Forelimb muscle (tissue), 1 donor: ENCODE measurements around the gene AOC1. TPM values are rescaled to one million over a fixed set of nuclear protein-coding genes. Genes with fewer than 3 reads are reported as not detected.
"Not testable (repeated sequence)": the region's sequence is repeated elsewhere in the genome, so short reads cannot be mapped to it uniquely, and the experiment has no call there.

ENCODE experiments used
- DNase-seq: peaks from one replicate; pipeline ENCODE4 v3.0.0-alpha.2; 2013; ENCODE audit warnings: low read depth
- polyA plus RNA-seq: library from polyadenylated mRNA; unstranded; fragments of 120-200 nt; gene quantifications from one replicate; pipeline ENCODE4 v1.2.1, GENCODE V29; 2013; ENCODE audit not compliant: insufficient read length

Gene AOC1
- polyA plus RNA-seq, 1 donor, result not detected

DNA sequence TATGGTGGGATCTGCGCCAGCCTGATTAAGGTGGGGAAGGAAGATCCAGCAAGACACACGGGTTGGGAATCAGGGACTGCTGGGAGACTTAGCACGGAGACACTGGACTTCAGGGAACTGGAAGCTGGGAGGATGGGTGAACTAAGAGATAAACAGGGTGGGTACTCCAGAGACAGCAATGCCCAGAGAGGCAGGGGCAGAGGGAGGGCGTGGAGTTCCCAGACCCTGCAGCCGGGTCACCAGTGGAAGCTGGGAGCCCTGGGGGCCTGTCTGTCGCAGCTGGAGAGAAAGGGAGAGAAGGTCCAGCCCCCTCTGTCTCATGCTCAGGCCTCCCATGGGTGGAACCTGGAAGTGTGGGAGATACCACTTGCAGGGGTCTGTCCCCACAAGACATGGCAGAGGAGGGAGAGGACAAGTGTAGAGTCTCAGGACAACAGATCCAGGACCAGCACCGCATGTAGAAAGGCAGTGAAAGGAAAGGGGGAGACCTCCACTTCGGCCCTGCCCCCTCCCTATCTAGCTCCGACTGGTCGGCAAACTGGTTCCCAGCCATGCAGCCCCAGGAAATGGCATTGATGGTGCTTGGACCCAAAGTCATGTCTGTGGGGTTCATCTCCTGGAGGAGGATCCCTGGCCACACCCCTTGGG lies 44.4 kb downstream of the AOC1 start:
- DNase-seq, result no peak

DNA sequence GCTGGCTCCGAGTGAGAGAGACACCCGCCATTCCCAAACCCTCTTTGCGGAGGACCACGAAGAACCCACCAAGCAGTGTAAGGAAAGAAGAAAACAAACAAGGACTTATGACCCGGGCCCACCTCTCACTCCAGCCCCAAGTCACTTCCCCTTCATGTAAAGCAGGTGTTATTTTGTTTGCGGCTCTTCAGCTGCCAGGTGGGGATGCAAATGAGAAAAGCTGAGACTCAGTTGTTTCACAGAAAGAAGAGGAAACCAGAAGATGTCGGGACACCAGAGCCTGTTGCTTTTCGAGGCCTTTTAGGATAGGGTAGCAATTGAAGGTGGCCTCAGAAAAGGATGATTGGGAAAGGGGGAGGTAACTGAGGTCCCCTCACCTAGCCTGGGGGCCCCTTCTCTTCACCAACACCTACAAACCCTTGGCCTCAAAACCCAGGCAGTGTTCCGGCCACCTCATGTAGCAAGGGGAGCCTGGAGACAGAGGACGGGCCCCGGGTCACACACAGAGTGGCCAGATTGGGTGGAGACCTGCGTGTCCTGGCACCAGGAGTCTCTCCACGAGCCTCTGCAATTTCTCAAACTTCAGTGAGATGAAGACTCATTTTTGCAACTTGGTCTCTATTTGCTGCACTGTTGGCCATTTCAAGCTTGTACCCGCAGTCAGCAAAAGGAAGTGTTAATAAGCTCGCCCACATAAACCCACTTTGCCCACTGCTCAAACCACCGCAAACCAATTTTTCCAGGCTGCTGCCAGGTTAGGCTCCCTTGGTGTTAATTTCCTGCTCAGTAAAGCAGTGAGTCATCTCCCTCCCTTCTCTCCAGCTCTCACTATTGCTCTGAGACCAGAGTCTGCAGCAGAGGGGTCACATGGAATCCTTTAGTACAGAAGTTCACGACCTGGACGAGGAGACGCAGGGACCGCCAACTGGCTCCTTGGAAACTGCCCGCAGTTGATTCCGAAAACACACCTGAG lies 45.5 kb downstream of the AOC1 start:
- no peak for DNase-seq

DNA sequence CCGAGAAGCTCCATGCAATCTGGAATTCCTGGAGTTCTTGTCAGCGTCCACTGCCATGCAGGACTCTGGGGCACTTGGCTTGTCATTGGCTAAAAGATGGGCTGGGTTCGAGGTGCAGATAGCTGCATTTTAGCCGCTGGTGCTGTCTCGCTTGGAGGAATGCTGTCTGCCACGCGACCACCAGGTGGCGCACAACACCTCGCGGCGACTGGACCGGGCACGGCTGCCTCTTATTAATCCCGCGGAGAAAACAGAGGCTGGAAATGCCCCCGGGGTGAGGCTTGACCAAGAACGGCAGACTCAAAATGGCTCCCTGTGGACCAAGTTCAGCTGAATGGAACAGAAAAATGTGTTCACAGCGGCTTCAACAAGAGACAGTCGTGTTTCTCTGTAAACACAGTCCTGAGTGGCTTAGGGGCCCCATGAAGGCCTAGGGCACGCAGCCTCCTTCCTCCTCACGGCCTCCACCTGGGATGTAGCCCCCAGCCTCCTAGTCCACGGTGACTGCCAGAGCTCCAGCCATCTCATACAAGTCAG lies 46.2 kb downstream of the AOC1 start:
- no peak for DNase-seq

DNA sequence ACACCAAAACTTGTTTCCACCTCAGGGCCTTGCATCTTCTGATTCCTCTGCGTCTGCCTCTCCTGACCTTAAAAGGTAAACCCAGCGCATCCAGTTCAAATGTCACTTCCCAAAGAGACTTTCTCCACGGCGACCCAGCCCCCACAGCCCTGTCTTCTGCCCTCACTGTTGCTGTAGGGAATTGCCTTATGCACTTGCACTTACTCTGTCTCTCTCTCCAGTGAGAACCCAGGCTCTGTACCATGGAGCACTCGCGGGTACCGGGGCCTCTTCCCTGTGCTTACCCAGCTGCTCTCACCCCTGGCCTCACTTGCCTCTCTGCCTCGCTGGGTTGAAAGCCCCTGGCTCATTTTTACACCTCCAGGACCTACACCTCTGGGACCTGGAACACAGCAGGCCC lies 48.4 kb downstream of the AOC1 start:
- no peak for DNase-seq

DNA sequence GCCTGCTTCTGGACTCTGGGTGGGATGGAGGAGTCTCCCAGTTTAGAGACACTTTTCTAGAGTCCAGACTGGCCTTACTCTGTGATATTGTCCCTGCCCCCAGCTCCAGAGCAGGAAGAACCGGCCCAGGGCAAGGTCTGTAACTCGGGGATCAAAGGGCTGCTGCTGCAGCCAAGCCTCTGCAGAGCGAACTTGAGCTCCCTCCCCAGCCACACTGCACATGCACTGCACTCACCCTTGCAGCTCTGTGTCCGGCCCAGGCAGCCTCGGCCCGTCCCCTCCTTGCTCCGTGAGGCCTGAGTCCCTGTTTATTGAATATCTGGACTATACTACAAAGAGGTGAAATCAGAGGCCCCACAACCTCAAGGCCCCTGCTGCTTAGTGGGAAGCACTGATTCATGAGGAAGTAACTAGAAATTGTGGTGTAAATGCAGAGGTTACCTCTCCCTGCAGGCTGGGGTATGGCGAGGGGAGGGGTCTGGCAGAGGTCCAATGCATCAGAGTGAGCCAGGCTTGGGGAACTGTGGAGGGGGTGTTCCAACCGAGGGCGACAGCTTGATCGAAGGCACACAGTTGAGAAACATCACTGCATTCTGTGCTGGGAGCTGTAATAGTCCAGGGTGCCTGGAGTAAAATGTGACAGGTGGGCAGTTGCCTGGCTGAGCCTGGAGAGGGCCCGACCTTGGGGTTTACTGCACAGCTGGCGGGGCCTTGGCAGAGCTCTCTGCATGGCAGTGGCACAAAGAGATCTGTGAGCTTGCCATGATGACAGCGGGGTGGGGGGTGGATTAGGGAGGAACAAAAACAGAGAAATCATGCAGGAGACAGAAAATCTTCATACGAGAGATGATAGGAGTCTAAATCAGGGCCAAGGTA lies 49.1 kb downstream of the AOC1 start:
- DNase-seq, result no peak

DNA sequence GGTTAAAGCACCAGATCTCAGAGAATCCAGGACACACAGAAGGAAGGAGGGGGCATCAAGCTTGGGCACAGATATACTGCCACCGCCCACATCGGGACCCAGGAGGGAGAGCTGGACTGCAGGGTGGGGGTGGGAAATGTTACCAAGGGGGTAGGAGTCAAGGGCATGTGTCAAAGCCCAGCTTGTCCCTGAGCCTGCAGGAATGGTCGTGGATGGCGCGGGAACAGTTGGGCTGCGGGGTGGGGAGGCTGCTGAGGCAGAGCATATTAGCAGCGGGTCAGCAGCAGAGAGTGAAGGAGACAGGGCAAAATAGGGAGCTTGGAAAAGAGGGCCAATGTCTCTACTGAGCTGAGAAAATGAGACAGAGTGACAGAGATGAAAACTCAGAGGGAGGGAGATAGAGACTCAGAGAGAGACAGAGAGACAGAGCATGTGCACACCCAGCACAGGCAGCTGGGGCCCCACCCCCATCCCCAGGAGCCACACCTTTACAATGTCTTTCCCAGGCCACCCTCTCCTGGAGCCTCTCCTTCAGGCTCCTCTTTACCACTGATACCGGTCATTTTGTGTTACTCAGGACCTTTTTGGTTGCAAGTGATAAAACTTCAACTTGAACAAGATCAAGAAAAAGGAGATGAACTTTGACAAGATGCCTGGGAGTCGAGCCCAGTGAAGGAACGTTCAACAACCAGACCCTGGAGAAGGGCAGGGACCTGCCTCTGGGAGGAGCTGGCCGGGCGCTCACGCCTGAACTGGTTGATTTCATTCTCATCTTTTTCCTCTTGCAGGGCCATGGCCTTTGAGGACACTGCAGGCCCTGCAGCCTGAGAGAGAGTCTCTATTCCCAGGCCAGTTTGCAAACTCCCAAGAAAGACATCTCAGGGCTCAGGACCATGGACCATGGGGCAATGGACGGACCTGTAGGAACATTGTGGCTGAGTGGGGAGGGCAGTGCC lies 50.0 kb downstream of the AOC1 start:
- no peak for DNase-seq

DNA sequence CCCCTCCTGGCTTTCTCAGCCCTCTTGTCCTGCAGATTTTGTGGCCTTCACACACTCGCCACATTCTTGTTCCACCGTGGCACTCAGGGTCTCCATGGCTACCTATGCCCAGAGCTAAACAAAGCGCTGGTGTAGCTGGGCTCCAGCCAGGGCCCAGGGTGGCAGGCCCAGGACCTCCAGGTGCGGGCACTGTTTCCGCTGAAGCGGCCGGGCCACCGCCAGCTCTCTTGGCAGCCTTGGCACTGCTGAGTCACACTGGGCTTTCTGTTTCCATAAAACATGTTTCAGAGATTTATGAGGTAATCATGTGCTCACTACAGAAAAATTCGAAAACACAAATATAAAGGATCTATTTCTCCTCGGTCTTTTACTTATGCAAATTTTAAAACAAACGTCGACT lies 51.3 kb downstream of the AOC1 start:
- DNase-seq, result no peak

DNA sequence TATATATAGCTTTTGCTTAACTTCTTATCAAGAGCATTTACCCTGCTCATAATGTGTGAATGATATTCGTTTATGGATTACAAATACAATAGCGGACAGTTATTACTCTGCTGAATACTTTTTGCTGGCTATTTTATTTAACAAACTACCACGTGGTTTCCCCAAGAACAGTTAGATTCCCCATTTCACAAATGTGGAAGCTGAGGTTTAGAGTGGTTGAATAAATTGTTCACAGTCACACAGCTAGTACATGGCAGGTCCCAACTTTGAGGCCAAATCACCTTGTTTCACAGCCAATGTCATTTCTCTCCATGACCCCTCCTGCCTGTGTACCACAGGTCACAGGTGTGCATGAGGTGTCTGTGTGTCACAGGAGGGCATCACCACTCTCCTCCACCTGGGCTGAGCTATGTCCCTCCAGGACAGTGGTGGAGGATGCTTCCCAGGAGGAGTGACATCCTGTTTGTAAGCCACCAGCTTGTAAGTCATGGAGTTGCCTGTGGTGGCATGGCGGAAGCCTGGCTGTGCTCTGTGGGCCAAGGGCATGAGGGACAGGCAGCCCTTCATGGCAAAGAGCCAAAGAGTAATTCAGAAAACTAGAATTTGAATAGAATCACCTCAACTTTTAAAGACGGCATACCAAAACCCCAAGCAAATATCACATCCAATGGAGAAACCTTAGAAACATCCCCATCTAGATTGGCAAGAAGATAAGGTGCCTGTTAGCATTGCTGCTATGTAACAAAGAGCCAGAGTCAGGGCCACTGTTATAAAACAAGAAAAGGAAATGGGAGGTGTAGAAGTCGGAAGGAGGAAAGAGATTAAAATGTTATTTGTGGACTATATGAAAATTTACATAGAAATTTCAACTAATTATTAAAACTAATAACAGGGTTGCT lies 51.9 kb downstream of the AOC1 start:
- DNase-seq, result no peak

DNA sequence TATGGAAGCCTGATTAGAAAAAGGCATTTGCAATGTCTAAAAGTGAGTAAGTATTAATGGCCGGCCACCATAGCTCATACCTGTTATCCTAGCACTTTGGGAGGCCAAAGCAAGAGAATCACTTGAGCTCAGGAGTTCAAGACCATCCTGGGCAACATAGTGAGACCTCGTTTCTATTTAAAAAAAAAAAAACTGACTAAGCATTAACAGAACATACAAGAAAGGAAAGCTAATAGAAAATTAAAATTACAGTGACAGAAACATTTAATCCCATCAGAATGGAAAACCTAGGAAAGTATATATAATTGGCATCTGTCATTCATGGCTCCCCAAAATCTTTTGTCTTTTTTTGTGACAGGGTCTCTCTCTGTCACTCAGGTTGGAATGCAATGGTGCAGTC lies 55.9 kb downstream of the AOC1 start:
- DNase-seq, result no peak

DNA sequence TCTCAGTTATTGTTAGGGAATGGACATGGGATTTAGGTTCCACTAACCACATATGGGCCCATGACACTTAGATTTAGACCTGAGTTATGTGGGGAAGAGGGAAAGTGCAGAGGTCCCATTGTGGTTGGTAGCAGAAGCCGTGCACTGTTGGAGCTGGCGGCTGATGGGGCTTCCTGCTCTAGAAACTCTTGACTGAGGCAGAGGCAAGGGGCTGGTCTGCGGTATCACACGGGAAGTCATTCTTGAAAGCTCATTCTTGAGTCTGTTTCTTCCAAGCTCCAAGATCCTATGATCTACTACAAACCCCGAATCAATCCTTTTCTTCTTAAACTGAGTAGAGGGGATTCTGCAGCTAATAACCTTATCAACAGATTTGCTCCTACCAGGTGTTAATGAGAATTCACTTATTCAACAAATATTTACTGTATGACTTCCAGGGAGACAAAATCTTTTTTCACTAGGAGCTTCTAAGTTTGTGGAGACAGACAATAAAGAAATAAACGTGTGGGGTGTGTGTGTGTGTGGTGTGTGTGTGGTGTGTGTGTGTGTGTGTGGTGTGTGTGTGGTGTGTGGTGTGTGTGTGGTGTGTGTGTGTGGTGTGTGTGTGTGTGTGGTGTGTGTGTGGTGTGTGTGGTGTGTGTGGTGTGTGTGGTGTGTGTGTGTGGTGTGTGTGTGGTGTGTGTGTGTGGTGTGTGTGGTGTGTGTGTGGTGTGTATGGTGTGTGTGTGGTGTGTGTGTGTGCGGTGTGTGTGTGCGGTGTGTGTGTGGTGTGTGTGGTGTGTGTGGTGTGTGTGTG lies 57.1 kb downstream of the AOC1 start:
- no peak for DNase-seq

DNA sequence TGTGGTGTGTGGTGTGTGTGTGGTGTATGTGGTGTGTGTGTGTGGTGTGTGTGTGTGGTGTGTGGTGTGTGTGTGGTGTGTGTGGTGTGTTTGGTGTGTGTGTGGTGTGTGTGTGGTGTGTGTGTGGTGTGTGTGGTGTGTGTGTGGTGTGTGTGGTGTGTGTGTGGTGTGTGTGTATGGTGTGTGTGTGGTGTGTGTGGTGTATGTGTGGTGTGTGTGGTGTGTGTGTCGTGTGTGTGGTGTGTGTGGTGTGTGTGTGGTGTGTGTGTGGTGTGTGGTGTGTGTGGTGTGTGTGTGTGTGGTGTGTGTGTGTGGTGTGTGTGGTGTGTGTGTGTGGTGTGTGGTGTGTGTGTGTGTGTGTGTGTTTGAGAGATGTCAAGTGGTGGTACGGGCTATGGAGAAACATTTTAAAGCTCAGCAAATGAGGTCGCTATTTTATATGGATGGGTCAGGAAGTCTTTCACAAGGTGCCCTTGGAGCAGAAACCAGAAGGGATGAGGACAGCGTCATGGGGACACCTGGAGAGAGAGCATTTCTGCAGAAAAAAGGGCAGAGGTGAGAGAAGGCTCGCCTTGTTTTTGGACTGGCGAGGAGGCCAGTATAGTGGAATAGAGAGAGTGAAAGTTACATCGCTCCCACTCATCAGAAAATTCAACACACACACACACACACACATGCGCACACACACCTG lies 58.1 kb downstream of the AOC1 start:
- not testable (repeated sequence) for DNase-seq

DNA sequence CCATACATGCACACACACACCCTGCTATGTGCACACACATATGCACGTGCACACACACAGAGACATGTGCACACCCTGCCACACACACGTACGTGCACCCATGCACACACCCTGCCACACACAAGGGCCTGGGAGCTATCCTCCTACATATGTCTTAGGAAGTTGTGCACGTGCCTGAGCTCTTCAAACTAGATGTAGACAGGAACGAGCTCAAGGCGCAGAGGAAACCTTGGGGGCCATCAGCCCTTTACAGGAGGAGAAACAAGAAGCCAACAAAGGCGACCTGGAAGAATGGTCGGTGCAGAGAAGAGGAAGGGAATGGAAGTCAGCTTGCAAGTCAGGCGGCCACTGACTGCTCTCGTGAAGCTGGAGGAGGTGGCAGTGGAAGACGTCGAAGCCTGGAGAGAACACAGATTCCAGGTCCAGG lies 58.7 kb downstream of the AOC1 start:
- DNase-seq, result no peak

Other genes starting within 250 kb of the AOC1 start
- gene GIMAP6, start 220.1 kb upstream of the AOC1 start, polyA plus RNA-seq, result 14.0 TPM
- gene GIMAP2, start 166.8 kb upstream of the AOC1 start, polyA plus RNA-seq, result 5.4 TPM
- gene GIMAP1, start 135.9 kb upstream of the AOC1 start, polyA plus RNA-seq, result 2.4 TPM
- gene GIMAP5, start 115.1 kb upstream of the AOC1 start, polyA plus RNA-seq, result 7.7 TPM
- 14.4 TPM for gene TMEM176B, start 52.2 kb upstream of the AOC1 start, polyA plus RNA-seq
- 14.3 TPM for gene TMEM176A, start 51.7 kb upstream of the AOC1 start, polyA plus RNA-seq
- 24.5 TPM for gene KCNH2, start 125.8 kb downstream of the AOC1 start, polyA plus RNA-seq
- gene NOS3, start 138.5 kb downstream of the AOC1 start, polyA plus RNA-seq, result 5.5 TPM
- 0.73 TPM for gene ATG9B, start 172.0 kb downstream of the AOC1 start, polyA plus RNA-seq
- gene ABCB8, start 175.9 kb downstream of the AOC1 start, polyA plus RNA-seq, result 22.2 TPM
- gene ASIC3, start 196.0 kb downstream of the AOC1 start, polyA plus RNA-seq, result 6.8 TPM
- 9.1 TPM for gene CDK5, start 205.4 kb downstream of the AOC1 start, polyA plus RNA-seq
- gene SLC4A2, start 207.1 kb downstream of the AOC1 start, polyA plus RNA-seq, result 55.9 TPM
- gene FASTK, start 228.3 kb downstream of the AOC1 start, polyA plus RNA-seq, result 67.0 TPM
- 41.6 TPM for gene TMUB1, start 231.0 kb downstream of the AOC1 start, polyA plus RNA-seq
- 68.3 TPM for gene AGAP3, start 234.0 kb downstream of the AOC1 start, polyA plus RNA-seq